Type B pancreatic cell (in vitro differentiated cells): ENCODE results near the gene CLTCL1. TPM values are rescaled to one million over a fixed set of nuclear protein-coding genes. Genes with fewer than 3 reads are reported as not detected.

Source experiments
- DNase-seq: peaks from one replicate; pipeline ENCODE4 v3.0.0; 2021; ENCODE audit warnings: mixed read lengths; ENCODE audit not compliant: unreplicated experiment; ENCODE audit errors: extremely low spot score
- H3K27ac Mint-ChIP-seq: 2 replicates; pipeline ENCODE4 v1.8.0; 2021; ENCODE audit warnings: mild to moderate bottlenecking, mixed read lengths
- H3K27me3 Mint-ChIP-seq: 2 replicates; pipeline ENCODE4 v1.8.0; 2021; ENCODE audit warnings: mixed read lengths
- H3K36me3 Mint-ChIP-seq: 2 replicates; pipeline ENCODE4 v1.8.0; 2021; ENCODE audit warnings: mixed read lengths
- H3K4me1 Mint-ChIP-seq: one replicate; pipeline ENCODE4 v1.8.0; 2021; ENCODE audit warnings: mixed read lengths; ENCODE audit not compliant: unreplicated experiment
- H3K4me3 Mint-ChIP-seq: 2 replicates; pipeline ENCODE4 v1.8.0; 2021; ENCODE audit warnings: mild to moderate bottlenecking, mixed read lengths
- H3K9me3 Mint-ChIP-seq: 2 replicates; pipeline ENCODE4 v1.8.0; 2021; ENCODE audit warnings: mixed read lengths
- CTCF ChIP-seq: fragments of 200-600 bp; sonication (generic); conservative IDR thresholded peaks from 2 replicates; pipeline ENCODE4 v1.5.0; 2021; ENCODE audit warnings: antibody characterized with exemption, mild to moderate bottlenecking
- total RNA-seq: library from RNA; stranded (reverse); gene quantifications from 2 replicates; pipeline ENCODE4 v1.2.1, GENCODE V29; 2021; ENCODE audit warnings: low replicate concordance

The CLTCL1 gene
- total RNA-seq, 1 donor from 2014 or later = 11.6 TPM

GRCh38 chr22:19222242-19223005 is 69.1 kb downstream of the CLTCL1 start:
- no peak overlapping the region for H3K4me3 Mint-ChIP-seq
- H3K27me3 Mint-ChIP-seq = no peaks in the 10 kb centered on the region
- TF ChIP-seq CTCF = no peak
- no peaks in the 10 kb centered on the region for H3K9me3 Mint-ChIP-seq
- peaks cover 3% of the 10 kb centered on the region for H3K36me3 Mint-ChIP-seq
- no peak for DNase-seq
- no peak overlapping the region for H3K27ac Mint-ChIP-seq
- H3K4me1 Mint-ChIP-seq = peaks cover 5% of the 10 kb centered on the region

- no peaks in the 10 kb centered on the region for H3K9me3 Mint-ChIP-seq
- H3K4me1 Mint-ChIP-seq = peaks cover 5% of the 10 kb centered on the region
- no peak overlapping the region for H3K4me3 Mint-ChIP-seq
- no peaks in the 10 kb centered on the region for H3K27me3 Mint-ChIP-seq
- TF ChIP-seq CTCF = no peak
- H3K36me3 Mint-ChIP-seq = peaks cover 3% of the 10 kb centered on the region
- no peak overlapping the region for H3K27ac Mint-ChIP-seq
- no peak for DNase-seq
These were observed 70.7 kb downstream of the CLTCL1 start for GRCh38 chr22:19220867-19221266.

GRCh38 chr22:19218541-19219233 is 72.8 kb downstream of the CLTCL1 start:
- H3K36me3 Mint-ChIP-seq = peaks cover 3% of the 10 kb centered on the region
- no peaks in the 10 kb centered on the region for H3K27me3 Mint-ChIP-seq
- H3K4me1 Mint-ChIP-seq = peaks cover 5% of the 10 kb centered on the region
- no peak overlapping the region for H3K4me3 Mint-ChIP-seq
- H3K27ac Mint-ChIP-seq = no peak overlapping the region
- no peak for TF ChIP-seq CTCF
- no peaks in the 10 kb centered on the region for H3K9me3 Mint-ChIP-seq
- no peak for DNase-seq

- H3K4me3 Mint-ChIP-seq = no peak overlapping the region
- H3K9me3 Mint-ChIP-seq = no peaks in the 10 kb centered on the region
- H3K4me1 Mint-ChIP-seq = peaks cover 5% of the 10 kb centered on the region
- no peak for DNase-seq
- no peak overlapping the region for H3K27ac Mint-ChIP-seq
- H3K36me3 Mint-ChIP-seq = peaks cover 3% of the 10 kb centered on the region
- TF ChIP-seq CTCF = no peak
- no peaks in the 10 kb centered on the region for H3K27me3 Mint-ChIP-seq
These were observed 74.9 kb downstream of the CLTCL1 start for GRCh38 chr22:19216579-19216978.

GRCh38 chr22:19215360-19215759 is 76.2 kb downstream of the CLTCL1 start:
- Mint-ChIP-seq H3K4me1 (peaks cover 5% of the 10 kb centered on the region), H3K27me3 (no peaks in the 10 kb centered on the region)

More at GRCh38 chr22:19215360-19215759, 76.2 kb downstream of the CLTCL1 start:
- DNase-seq = no peak
- H3K36me3 Mint-ChIP-seq = peaks cover 3% of the 10 kb centered on the region
- TF ChIP-seq CTCF = no peak
- no peak overlapping the region for H3K27ac Mint-ChIP-seq
- no peak overlapping the region for H3K4me3 Mint-ChIP-seq
- no peaks in the 10 kb centered on the region for H3K9me3 Mint-ChIP-seq
